HG03097 (cell line): ENCODE results near the gene SCN5A.

ENCODE experiments used
- ATAC-seq: cut with Tn5 transposase; IDR thresholded peaks from one replicate; pipeline ENCODE4 v1.9.1; 2021; ENCODE audit not compliant: unreplicated experiment, low FRiP score

SCN5A gene

DNA sequence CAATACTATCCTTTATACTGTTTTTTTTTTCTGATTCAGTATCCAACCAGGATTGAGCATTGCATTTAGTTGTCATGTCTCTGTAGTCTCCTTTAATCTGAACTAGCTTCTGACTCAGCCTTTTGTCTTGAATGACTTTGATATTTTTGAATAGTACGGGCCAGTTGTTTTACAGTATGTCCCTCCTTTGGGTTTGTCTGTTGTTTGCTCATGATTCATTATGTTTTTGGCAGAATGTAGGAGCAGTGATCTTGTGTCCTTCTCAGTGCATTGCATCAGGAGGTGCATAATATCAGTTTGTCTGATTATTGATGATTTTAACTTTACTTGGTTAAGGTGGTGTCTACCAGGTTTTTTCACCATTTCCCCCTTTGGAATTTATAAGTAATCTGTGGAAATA, 132.8 kb downstream of the SCN5A start:
- no peak for ATAC-seq

DNA sequence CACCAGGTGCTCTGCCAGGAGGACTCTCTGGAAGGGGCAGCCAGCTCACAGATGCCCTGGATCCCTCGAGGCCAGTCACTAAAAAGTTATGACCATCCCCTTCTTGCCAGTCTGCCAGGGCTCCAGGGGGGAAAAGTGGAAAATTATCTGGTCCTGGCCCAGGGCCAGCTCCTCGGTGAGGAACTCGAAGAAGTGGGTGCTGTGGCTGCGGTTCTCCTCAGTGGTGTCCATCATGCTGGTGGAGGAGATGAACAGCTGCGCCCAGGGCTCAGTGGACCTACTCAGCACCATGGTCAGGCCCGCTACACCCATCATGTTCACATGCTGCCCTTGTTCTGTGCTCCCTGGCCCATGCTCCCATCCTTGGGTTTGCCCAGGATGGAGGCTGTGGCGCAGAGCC, 134.1 kb downstream of the SCN5A start:
- no peak for ATAC-seq

DNA sequence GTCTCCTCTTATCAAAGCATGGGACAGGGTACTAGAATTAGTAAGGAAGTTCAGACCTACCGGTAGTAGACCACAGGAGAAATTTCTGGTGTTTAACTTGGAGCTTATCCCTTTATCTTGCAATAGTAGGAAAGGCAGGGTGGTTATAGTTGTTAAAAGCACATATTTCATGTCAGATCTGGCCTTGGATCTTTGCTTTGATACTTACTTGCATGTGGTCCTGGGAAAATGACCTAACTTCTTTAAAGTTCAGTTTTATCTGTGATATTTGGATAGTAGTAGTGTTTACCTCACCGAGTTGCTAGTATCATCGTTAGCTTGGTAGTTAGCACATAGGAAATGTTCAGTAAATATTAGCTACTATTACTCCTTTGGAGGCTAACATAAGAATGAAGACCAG, 137.9 kb downstream of the SCN5A start:
- no peak for ATAC-seq

DNA sequence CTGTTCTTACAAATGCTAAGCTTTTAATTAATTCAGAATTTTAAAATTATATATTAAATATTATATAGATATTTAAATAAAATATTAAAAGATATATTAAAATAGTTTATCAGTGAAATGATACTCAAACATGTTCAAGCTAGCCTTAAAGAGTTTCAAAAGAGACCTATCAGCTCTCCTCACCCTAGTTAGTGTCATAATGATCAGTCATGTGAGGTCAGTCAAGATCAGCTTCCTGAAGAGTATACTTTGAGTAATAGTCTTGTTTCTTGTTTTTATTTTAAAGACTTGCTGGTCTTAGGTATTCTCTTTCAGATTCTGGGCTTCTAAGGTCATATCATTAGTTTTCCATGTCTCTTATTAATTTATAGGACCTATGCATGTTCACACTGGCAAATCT, 138.9 kb downstream of the SCN5A start:
- no peak for ATAC-seq

DNA sequence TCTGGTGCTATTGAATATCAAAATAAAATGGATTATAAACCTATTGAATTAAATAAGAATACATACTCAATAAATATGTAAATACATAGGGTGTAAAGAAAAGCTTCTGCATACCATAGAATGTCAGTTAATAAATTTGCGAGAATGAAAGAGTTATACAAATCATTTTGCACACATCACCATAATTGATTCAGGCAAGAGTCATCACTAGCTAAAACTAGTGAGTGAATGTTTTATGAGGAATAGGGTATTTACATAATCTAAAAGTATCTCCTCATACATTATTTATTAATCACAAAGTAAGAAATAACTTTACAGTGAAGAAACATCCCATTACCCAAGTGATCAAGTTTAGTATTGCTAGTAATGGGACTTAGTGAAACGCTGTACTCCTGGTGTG, 139.8 kb downstream of the SCN5A start:
- no peak for ATAC-seq

DNA sequence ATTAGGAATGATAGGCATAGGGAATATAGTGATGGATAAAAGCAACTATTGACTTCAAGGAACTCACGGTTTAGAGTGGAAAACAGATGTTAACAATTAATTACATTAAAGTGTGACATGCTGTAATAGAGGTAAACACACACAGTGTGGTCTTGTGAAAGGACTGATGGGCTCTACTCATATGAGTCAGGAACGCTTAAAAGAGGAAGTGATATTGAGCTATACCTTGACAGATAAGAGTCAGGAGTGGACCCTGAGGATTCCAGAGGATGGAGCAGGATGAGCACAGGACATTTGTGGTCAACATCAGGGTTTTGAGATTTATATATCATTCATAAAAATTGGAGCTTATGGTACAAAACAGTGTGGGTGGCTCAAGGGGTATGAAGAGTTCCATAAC, 142.4 kb downstream of the SCN5A start:
- ATAC-seq, result peak; percentile 99

DNA sequence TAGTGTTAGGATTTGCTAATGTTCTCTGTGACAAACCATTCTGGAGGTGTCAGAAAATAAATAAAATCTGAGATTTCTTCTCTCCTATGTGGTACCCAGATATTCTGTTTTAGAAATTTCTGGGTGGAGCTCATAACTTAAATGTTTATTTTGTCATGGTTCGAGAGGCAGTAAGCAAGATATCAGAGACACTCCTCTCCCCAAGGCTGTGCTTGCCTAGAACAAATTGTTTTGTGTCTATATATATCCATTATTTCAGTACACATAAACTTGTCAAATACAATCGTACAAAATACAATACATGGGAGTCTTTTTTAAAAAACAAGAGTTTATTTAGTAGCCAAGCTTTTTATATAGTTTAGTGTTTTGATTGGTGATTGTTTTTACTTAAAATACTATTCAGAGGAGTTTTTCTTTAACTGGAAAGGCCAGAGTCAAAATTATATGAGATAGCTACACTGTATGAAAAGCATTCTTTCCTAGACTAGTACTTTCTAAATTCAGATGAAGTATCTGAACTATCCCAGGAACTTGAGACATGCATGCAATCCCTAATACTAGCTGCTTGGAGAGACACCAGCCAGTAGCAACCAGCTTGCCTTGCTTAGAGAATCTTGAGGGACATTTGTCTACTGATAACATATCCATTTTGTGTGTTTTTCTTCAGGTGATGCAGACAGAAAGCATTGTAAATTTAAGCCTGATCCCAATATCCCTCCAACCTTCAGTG, 148.6 kb downstream of the SCN5A start:
- no peak for ATAC-seq
